Memory B cell (primary cell): ENCODE data around the gene OIP5.
"Not testable (repeated sequence)": the region's sequence is repeated elsewhere in the genome, so short reads cannot be mapped to it uniquely, and the experiment has no call there.

Source experiments
- ATAC-seq: fragments of 150-1000 bp; cut with Tn5 transposase; 2 replicates; pipeline ENCODE4 v1.10.0; 2021; ENCODE audit warnings: low read depth, mild to moderate bottlenecking, moderate library complexity
- DNase-seq, 2 donors: peaks; one replicate each; pipeline ENCODE4 v3.0.0; 2022; ENCODE audit warnings: low spot score in 2 of 2
- H3K27ac Mint-ChIP-seq: one replicate; pipeline ENCODE4 v1.8.0; 2022; ENCODE audit warnings: mild to moderate bottlenecking, moderate library complexity, mixed read lengths
- H3K27me3 Mint-ChIP-seq: one replicate; pipeline ENCODE4 v1.8.0; 2022; ENCODE audit warnings: mixed read lengths
- H3K36me3 Mint-ChIP-seq: one replicate; pipeline ENCODE4 v1.8.0; 2022; ENCODE audit warnings: mild to moderate bottlenecking, mixed read lengths
- H3K4me1 Mint-ChIP-seq: one replicate; pipeline ENCODE4 v1.8.0; 2022; ENCODE audit warnings: mixed read lengths
- H3K4me3 Mint-ChIP-seq: one replicate; pipeline ENCODE4 v1.8.0; 2022; ENCODE audit warnings: mild to moderate bottlenecking, moderate library complexity, mixed read lengths
- H3K9me3 Mint-ChIP-seq: one replicate; pipeline ENCODE4 v1.8.0; 2022; ENCODE audit warnings: mixed read lengths

The OIP5 gene

GRCh38 chr15:41331833-41332193 lies 578 bp downstream of the OIP5 start:
- Mint-ChIP-seq H3K27ac (peak overlapping the region; percentile 85), H3K27me3 (no peaks in the 10 kb centered on the region), H3K9me3 (no peaks in the 10 kb centered on the region), H3K4me1 (peaks cover 14% of the 10 kb centered on the region), H3K4me3 (peak overlapping the region; percentile 92), H3K36me3 (no peaks in the 10 kb centered on the region)
- DNase-seq (no peak), ATAC-seq (no peak)

- Mint-ChIP-seq H3K4me3 (peak overlapping the region; percentile 92), H3K9me3 (no peaks in the 10 kb centered on the region), H3K27me3 (no peaks in the 10 kb centered on the region), H3K4me1 (peaks cover 10% of the 10 kb centered on the region), H3K27ac (peak overlapping the region; percentile 24), H3K36me3 (no peaks in the 10 kb centered on the region)
- ATAC-seq, result no peak
- no peak for DNase-seq
These were observed 1.1 kb downstream of the OIP5 start for GRCh38 chr15:41331281-41331680.

- no peak overlapping the region for H3K4me3 Mint-ChIP-seq
- H3K36me3 Mint-ChIP-seq, result no peaks in the 10 kb centered on the region
- no peak for ATAC-seq
- no peaks in the 10 kb centered on the region for H3K27me3 Mint-ChIP-seq
- H3K9me3 Mint-ChIP-seq, result no peaks in the 10 kb centered on the region
- DNase-seq, result no peak
- no peaks in the 10 kb centered on the region for H3K4me1 Mint-ChIP-seq
- H3K27ac Mint-ChIP-seq, result no peak overlapping the region
These were observed 8.8 kb downstream of the OIP5 start for GRCh38 chr15:41323611-41324010.

- not testable (repeated sequence) for H3K27ac Mint-ChIP-seq, H3K9me3 Mint-ChIP-seq, H3K4me1 Mint-ChIP-seq
These were observed 11.5 kb downstream of the OIP5 start for GRCh38 chr15:41320805-41321330.

GRCh38 chr15:41309226-41309905 lies 23.0 kb downstream of the OIP5 start:
- Mint-ChIP-seq H3K4me1 (peaks cover 4% of the 10 kb centered on the region), H3K36me3 (no peaks in the 10 kb centered on the region), H3K9me3 (no peaks in the 10 kb centered on the region), H3K4me3 (no peak overlapping the region), H3K27me3 (no peaks in the 10 kb centered on the region), H3K27ac (no peak overlapping the region)
- ATAC-seq, result no peak
- no peak for DNase-seq

More at GRCh38 chr15:41320805-41321330, 11.5 kb downstream of the OIP5 start:
- DNase-seq, ATAC-seq, H3K36me3 Mint-ChIP-seq, H3K4me3 Mint-ChIP-seq, H3K27me3 Mint-ChIP-seq: not testable (repeated sequence)

- no peaks in the 10 kb centered on the region for H3K9me3 Mint-ChIP-seq
These were observed 24.7 kb downstream of the OIP5 start for GRCh38 chr15:41307679-41308078.

GRCh38 chr15:41304149-41304770 lies 28.1 kb downstream of the OIP5 start:
- peaks cover 6% of the 10 kb centered on the region for H3K36me3 Mint-ChIP-seq
- H3K27me3 Mint-ChIP-seq, result no peaks in the 10 kb centered on the region
- DNase-seq (no peak), ATAC-seq (no peak)
- H3K27ac Mint-ChIP-seq, result peak overlapping the region; percentile 50
- peaks cover 14% of the 10 kb centered on the region for H3K4me1 Mint-ChIP-seq
- H3K4me3 Mint-ChIP-seq, result no peak overlapping the region
- no peaks in the 10 kb centered on the region for H3K9me3 Mint-ChIP-seq

More at GRCh38 chr15:41307679-41308078, 24.7 kb downstream of the OIP5 start:
- H3K4me1 Mint-ChIP-seq, result peaks cover 8% of the 10 kb centered on the region
- DNase-seq (no peak), ATAC-seq (no peak)
- no peaks in the 10 kb centered on the region for H3K27me3 Mint-ChIP-seq
- no peak overlapping the region for H3K27ac Mint-ChIP-seq
- no peak overlapping the region for H3K4me3 Mint-ChIP-seq
- no peaks in the 10 kb centered on the region for H3K36me3 Mint-ChIP-seq

GRCh38 chr15:41301587-41301986 lies 30.8 kb downstream of the OIP5 start:
- Mint-ChIP-seq H3K9me3 (no peaks in the 10 kb centered on the region), H3K27me3 (no peaks in the 10 kb centered on the region), H3K36me3 (peaks cover 12% of the 10 kb centered on the region), H3K4me3 (no peak overlapping the region), H3K27ac (no peak overlapping the region), H3K4me1 (peaks cover 14% of the 10 kb centered on the region)
- ATAC-seq (no peak), DNase-seq (no peak)

- Mint-ChIP-seq H3K36me3 (peaks cover 12% of the 10 kb centered on the region), H3K4me1 (peaks cover 14% of the 10 kb centered on the region)
- not testable (repeated sequence) for H3K27ac Mint-ChIP-seq, ATAC-seq, H3K27me3 Mint-ChIP-seq, H3K9me3 Mint-ChIP-seq, H3K4me3 Mint-ChIP-seq, DNase-seq
These were observed 31.3 kb downstream of the OIP5 start for GRCh38 chr15:41301139-41301538.

GRCh38 chr15:41292521-41292920 lies 39.9 kb downstream of the OIP5 start:
- DNase-seq (no peak), ATAC-seq (no peak)
- Mint-ChIP-seq H3K27me3 (no peaks in the 10 kb centered on the region), H3K27ac (peak overlapping the region; percentile 78), H3K9me3 (no peaks in the 10 kb centered on the region), H3K4me1 (peaks cover 20% of the 10 kb centered on the region), H3K4me3 (no peak overlapping the region), H3K36me3 (peaks cover 11% of the 10 kb centered on the region)

- DNase-seq, result peak; percentile 21 to 54
- peak; percentile 90 for ATAC-seq
- peaks cover 22% of the 10 kb centered on the region for H3K4me1 Mint-ChIP-seq
- no peaks in the 10 kb centered on the region for H3K9me3 Mint-ChIP-seq
- H3K27me3 Mint-ChIP-seq, result no peaks in the 10 kb centered on the region
- H3K36me3 Mint-ChIP-seq, result peaks cover 12% of the 10 kb centered on the region
- H3K27ac Mint-ChIP-seq, result peak overlapping the region; percentile 78
- peak overlapping the region; percentile 21 for H3K4me3 Mint-ChIP-seq
These were observed 41.2 kb downstream of the OIP5 start for GRCh38 chr15:41291065-41291631.

GRCh38 chr15:41289953-41290352 lies 42.4 kb downstream of the OIP5 start:
- no peak for ATAC-seq
- H3K4me1 Mint-ChIP-seq, result peaks cover 28% of the 10 kb centered on the region
- H3K9me3 Mint-ChIP-seq, result no peaks in the 10 kb centered on the region
- no peak overlapping the region for H3K4me3 Mint-ChIP-seq
- peaks cover 16% of the 10 kb centered on the region for H3K36me3 Mint-ChIP-seq
- DNase-seq, result no peak
- no peak overlapping the region for H3K27ac Mint-ChIP-seq
- no peaks in the 10 kb centered on the region for H3K27me3 Mint-ChIP-seq

- Mint-ChIP-seq H3K27ac (no peak overlapping the region), H3K9me3 (no peaks in the 10 kb centered on the region), H3K27me3 (no peaks in the 10 kb centered on the region), H3K4me3 (no peak overlapping the region), H3K4me1 (peaks cover 30% of the 10 kb centered on the region), H3K36me3 (peaks cover 12% of the 10 kb centered on the region)
- no peak for DNase-seq
- no peak for ATAC-seq
These were observed 43.9 kb downstream of the OIP5 start for GRCh38 chr15:41288464-41288863.

- Mint-ChIP-seq H3K4me1 (peaks cover 37% of the 10 kb centered on the region), H3K36me3 (peaks cover 12% of the 10 kb centered on the region), H3K4me3 (no peak overlapping the region), H3K9me3 (no peaks in the 10 kb centered on the region), H3K27ac (no peak overlapping the region), H3K27me3 (no peaks in the 10 kb centered on the region)
- no peak for DNase-seq
- ATAC-seq, result no peak
These were observed 45.6 kb downstream of the OIP5 start for GRCh38 chr15:41286665-41287333.
